GM19043 (cell line): ENCODE results near the gene OR5M10.
"Not testable (repeated sequence)": the region's sequence is repeated elsewhere in the genome, so short reads cannot be mapped to it uniquely, and the experiment has no call there.

ENCODE experiments used
- ATAC-seq: cut with Tn5 transposase; IDR thresholded peaks from one replicate; pipeline ENCODE4 v1.9.1; 2021; ENCODE audit warnings: low read depth; ENCODE audit not compliant: unreplicated experiment

The OR5M10 gene

GRCh38 chr11:56577621-56578020 lies at the start of gene OR5M10:
Gene OR5M10 (minus strand): TSS chr11:56577721. CDS start chr11:56577721, 0 bp downstream.
- no peak for ATAC-seq

GRCh38 chr11:56625946-56626345 lies 48.4 kb upstream of the OR5M10 start:
- no peak for ATAC-seq

- ATAC-seq, result no peak
Measured at GRCh38 chr11:56624661-56625110, 47.2 kb upstream of the OR5M10 start.

DNA sequence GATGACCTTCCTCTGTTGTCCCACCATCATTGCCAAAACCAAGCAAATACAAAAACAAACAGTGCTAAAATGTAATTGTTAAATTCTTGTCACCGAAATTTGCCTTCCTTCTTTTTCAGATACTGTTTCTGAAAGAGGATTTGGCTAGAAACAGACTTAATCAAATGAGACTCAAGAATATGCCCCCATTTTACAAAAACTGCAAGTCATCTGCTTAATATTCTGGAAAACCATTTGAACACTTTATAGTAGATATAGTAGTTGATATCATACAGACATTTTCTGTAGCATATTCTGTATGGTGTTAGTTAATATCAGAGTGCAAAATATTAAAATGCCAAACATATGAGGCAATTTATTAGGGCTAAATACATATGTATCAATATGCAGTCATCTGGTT lies 33.7 kb upstream of the OR5M10 start:
- ATAC-seq, result no peak

- not testable (repeated sequence) for ATAC-seq
Measured at GRCh38 chr11:56592088-56592717, 14.7 kb upstream of the OR5M10 start.

GRCh38 chr11:56558574-56558973 lies 18.9 kb downstream of the OR5M10 start:
- ATAC-seq, result no peak

DNA sequence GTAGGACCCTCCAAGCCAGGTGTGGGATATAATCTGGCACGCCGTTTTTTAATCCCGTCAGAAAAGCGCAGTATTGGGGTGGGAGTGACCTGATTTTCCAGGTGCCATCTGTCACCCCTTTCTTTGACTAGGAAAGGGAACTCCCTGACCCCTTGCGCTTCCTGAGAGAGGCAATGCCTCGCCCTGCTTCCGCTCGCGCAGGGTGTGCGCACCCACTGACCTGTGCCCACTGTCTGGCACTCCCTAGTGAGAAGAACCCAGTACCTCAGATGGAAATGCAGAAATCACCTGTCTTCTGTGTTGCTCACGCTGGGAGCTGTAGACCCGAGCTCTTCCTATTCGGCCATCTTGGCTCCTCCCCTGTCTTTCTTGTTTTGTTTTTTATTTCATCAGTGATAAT lies 22.8 kb downstream of the OR5M10 start:
- ATAC-seq, result not testable (repeated sequence)

- ATAC-seq, result no peak
Measured at GRCh38 chr11:56545531-56545930, 32.0 kb downstream of the OR5M10 start.

DNA sequence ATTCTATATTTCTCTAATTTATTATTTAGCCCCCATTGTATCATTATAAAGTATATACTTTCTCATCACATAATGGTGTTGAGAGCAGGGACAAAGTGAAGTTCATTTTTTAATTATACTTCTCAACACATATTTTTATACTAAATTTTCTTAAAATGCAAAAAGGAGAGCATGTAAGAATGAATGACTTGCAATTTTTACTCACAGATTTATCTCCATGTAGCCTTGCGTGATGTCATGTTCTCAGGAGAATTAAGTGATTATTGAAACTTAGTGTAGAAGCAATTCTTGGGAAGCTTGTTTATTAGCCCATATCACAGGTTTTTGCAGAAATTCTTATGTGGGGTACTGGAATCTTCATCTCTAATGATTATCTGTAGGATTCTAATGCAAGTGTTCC lies 33.8 kb downstream of the OR5M10 start:
- no peak for ATAC-seq

GRCh38 chr11:56543157-56543556 lies 34.4 kb downstream of the OR5M10 start, which contains the start of gene OR5M11:
Gene OR5M11 (minus strand): TSS chr11:56543257. CDS start chr11:56543257, 0 bp downstream.
- no peak for ATAC-seq

- no peak for ATAC-seq
Measured at GRCh38 chr11:56533054-56533740, 44.3 kb downstream of the OR5M10 start.

DNA sequence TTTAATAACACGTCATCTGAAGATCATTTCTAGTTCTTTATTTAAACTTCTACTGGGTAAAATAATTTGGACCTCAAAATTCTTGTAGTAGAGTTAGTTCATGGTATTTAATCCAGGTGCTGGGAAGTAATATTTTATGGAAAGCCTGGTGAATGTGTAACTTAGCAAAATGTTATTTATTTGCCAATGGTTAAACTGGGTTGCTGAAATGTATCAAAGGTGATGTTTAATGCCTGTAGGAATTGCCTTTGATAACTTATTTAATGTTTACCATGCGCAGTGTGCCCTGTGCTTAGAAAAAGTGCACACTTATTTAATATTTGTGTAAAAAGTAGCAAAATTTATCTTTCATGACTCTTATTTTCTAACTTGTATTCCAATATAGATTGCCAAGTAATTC lies 45.7 kb downstream of the OR5M10 start:
- no peak for ATAC-seq
